ENCODE results near the gene FAM3D.

The FAM3D gene

GRCh38 chr3:58628823-58629562 lies 37.6 kb downstream of the FAM3D start:
- no peaks in the 10 kb centered on the region for H3K9me3 ChIP-seq (ENCODE audit: control extremely low read depth in 1 of 5, control insufficient read depth in 4 of 5, insufficient read depth in 2 of 5, low read depth in 1 of 5, low read length in 4 of 5)
- CTCF ChIA-PET, result interaction anchor here (1.3 to 20.3 kb wide), 4 partner anchors 12 to 57 kb away, joined by 4 to 239 read pairs (median 28); partner anchors contain the start of gene FAM107A
- H3K4me3 ChIP-seq (ENCODE audit: control insufficient read depth in 1 of 7, extremely low read depth in 1 of 7, insufficient read depth in 4 of 7, low read depth in 2 of 7, low read length in 6 of 7), result no peak overlapping the region
- WGBS (ENCODE audit: insufficient coverage), result 95% methylated on average over 7 of the region's 13 CpGs
- H3K27me3 ChIP-seq (replicated peaks in 2 of 5; ENCODE audit: control insufficient read depth in 4 of 5, insufficient read depth in 5 of 5, low read length in 4 of 5), result no peaks in the 10 kb centered on the region
- peaks cover 0 to 5% (median 0%) of the 10 kb centered on the region in 4 experiments for H3K4me1 ChIP-seq (ENCODE audit: control extremely low read depth in 1 of 4, control insufficient read depth in 4 of 4, insufficient read depth in 4 of 4, low read length in 3 of 4)
- no peak for DNase-seq
- H3K27ac ChIP-seq (ENCODE audit: insufficient read depth in 1 of 2, low read depth in 1 of 2, low read length in 2 of 2, poor library complexity in 1 of 2, severe bottlenecking in 2 of 2), result no peak overlapping the region
- POLR2A ChIA-PET, result no interaction called here
- no peaks in the 10 kb centered on the region for H3K36me3 ChIP-seq (ENCODE audit: control insufficient read depth in 4 of 4, insufficient read depth in 4 of 4, low read length in 3 of 4)

- peaks cover 0 to 5% (median 0%) of the 10 kb centered on the region in 4 experiments for H3K4me1 ChIP-seq (ENCODE audit: control extremely low read depth in 1 of 4, control insufficient read depth in 4 of 4, insufficient read depth in 4 of 4, low read length in 3 of 4)
- no peak overlapping the region for H3K27ac ChIP-seq (ENCODE audit: insufficient read depth in 1 of 2, low read depth in 1 of 2, low read length in 2 of 2, poor library complexity in 1 of 2, severe bottlenecking in 2 of 2)
- no peaks in the 10 kb centered on the region for H3K27me3 ChIP-seq (replicated peaks in 2 of 5; ENCODE audit: control insufficient read depth in 4 of 5, insufficient read depth in 5 of 5, low read length in 4 of 5)
- 100% methylated on average over 4 of the region's 6 CpGs for WGBS (ENCODE audit: insufficient coverage)
- H3K36me3 ChIP-seq (ENCODE audit: control insufficient read depth in 4 of 4, insufficient read depth in 4 of 4, low read length in 3 of 4), result no peaks in the 10 kb centered on the region
- H3K9me3 ChIP-seq (ENCODE audit: control extremely low read depth in 1 of 5, control insufficient read depth in 4 of 5, insufficient read depth in 2 of 5, low read depth in 1 of 5, low read length in 4 of 5), result no peaks in the 10 kb centered on the region
- ChIA-PET POLR2A (no interaction called here), CTCF (interaction anchor here (1.0 to 20.3 kb wide), 8 partner anchors 10 to 322 kb away, joined by 3 to 239 read pairs (median 4); partner anchors contain the start of genes FAM107A and RPP14)
- no peak overlapping the region for H3K4me3 ChIP-seq (ENCODE audit: control insufficient read depth in 1 of 7, extremely low read depth in 1 of 7, insufficient read depth in 4 of 7, low read depth in 2 of 7, low read length in 6 of 7)
- DNase-seq, result no peak
These were observed 38.6 kb downstream of the FAM3D start for GRCh38 chr3:58627941-58628340.

GRCh38 chr3:58627570-58627885 lies 39.0 kb downstream of the FAM3D start:
- H3K4me1 ChIP-seq (ENCODE audit: control extremely low read depth in 1 of 4, control insufficient read depth in 4 of 4, insufficient read depth in 4 of 4, low read length in 3 of 4), result peaks cover 0 to 5% (median 0%) of the 10 kb centered on the region in 4 experiments
- DNase-seq, result no peak
- H3K27ac ChIP-seq (ENCODE audit: insufficient read depth in 1 of 2, low read depth in 1 of 2, low read length in 2 of 2, poor library complexity in 1 of 2, severe bottlenecking in 2 of 2), result no peak overlapping the region
- POLR2A ChIA-PET, result no interaction called here
- H3K27me3 ChIP-seq (replicated peaks in 2 of 5; ENCODE audit: control insufficient read depth in 4 of 5, insufficient read depth in 5 of 5, low read length in 4 of 5), result no peaks in the 10 kb centered on the region
- H3K36me3 ChIP-seq (ENCODE audit: control insufficient read depth in 4 of 4, insufficient read depth in 4 of 4, low read length in 3 of 4), result no peaks in the 10 kb centered on the region
- H3K4me3 ChIP-seq (ENCODE audit: control insufficient read depth in 1 of 7, extremely low read depth in 1 of 7, insufficient read depth in 4 of 7, low read depth in 2 of 7, low read length in 6 of 7), result no peak overlapping the region
- 94% methylated on average over 2 of the region's 3 CpGs for WGBS (ENCODE audit: insufficient coverage)
- H3K9me3 ChIP-seq (ENCODE audit: control extremely low read depth in 1 of 5, control insufficient read depth in 4 of 5, insufficient read depth in 2 of 5, low read depth in 1 of 5, low read length in 4 of 5), result no peaks in the 10 kb centered on the region
- CTCF ChIA-PET, result interaction anchor here (1.0 to 20.3 kb wide), 9 partner anchors 9 to 322 kb away, joined by 3 to 239 read pairs (median 4); partner anchors contain the start of genes FAM107A and RPP14

- H3K36me3 ChIP-seq (ENCODE audit: control insufficient read depth in 4 of 4, insufficient read depth in 4 of 4, low read length in 3 of 4), result no peaks in the 10 kb centered on the region
- ChIA-PET POLR2A (no interaction called here), CTCF (interaction anchor here (0.7 to 20.3 kb wide), 10 partner anchors 9 to 321 kb away, joined by 3 to 239 read pairs (median 4); partner anchors contain the start of genes FAM107A and RPP14)
- H3K4me1 ChIP-seq (ENCODE audit: control extremely low read depth in 1 of 4, control insufficient read depth in 4 of 4, insufficient read depth in 4 of 4, low read length in 3 of 4), result peaks cover 0 to 5% (median 0%) of the 10 kb centered on the region in 4 experiments
- WGBS (ENCODE audit: insufficient coverage), result 94% methylated on average over 16 of the region's 24 CpGs
- no peak overlapping the region for H3K27ac ChIP-seq (ENCODE audit: insufficient read depth in 1 of 2, low read depth in 1 of 2, low read length in 2 of 2, poor library complexity in 1 of 2, severe bottlenecking in 2 of 2)
- no peak overlapping the region for H3K4me3 ChIP-seq (ENCODE audit: control insufficient read depth in 1 of 7, extremely low read depth in 1 of 7, insufficient read depth in 4 of 7, low read depth in 2 of 7, low read length in 6 of 7)
- H3K27me3 ChIP-seq (replicated peaks in 2 of 5; ENCODE audit: control insufficient read depth in 4 of 5, insufficient read depth in 5 of 5, low read length in 4 of 5), result no peaks in the 10 kb centered on the region
- no peak for DNase-seq
- H3K9me3 ChIP-seq (ENCODE audit: control extremely low read depth in 1 of 5, control insufficient read depth in 4 of 5, insufficient read depth in 2 of 5, low read depth in 1 of 5, low read length in 4 of 5), result no peaks in the 10 kb centered on the region
These were observed 39.6 kb downstream of the FAM3D start for GRCh38 chr3:58626841-58627569.

GRCh38 chr3:58625196-58625824 lies 41.3 kb downstream of the FAM3D start:
- 99% methylated on average over 9 of the region's 9 CpGs for WGBS (ENCODE audit: insufficient coverage)
- Histone ChIP-seq H3K4me3 (ENCODE audit: control insufficient read depth in 1 of 7, extremely low read depth in 1 of 7, insufficient read depth in 4 of 7, low read depth in 2 of 7, low read length in 6 of 7) (no peak overlapping the region), H3K27ac (ENCODE audit: insufficient read depth in 1 of 2, low read depth in 1 of 2, low read length in 2 of 2, poor library complexity in 1 of 2, severe bottlenecking in 2 of 2) (no peak overlapping the region), H3K4me1 (ENCODE audit: control extremely low read depth in 1 of 4, control insufficient read depth in 4 of 4, insufficient read depth in 4 of 4, low read length in 3 of 4) (peaks cover 0 to 5% (median 0%) of the 10 kb centered on the region in 4 experiments), H3K9me3 (ENCODE audit: control extremely low read depth in 1 of 5, control insufficient read depth in 4 of 5, insufficient read depth in 2 of 5, low read depth in 1 of 5, low read length in 4 of 5) (no peaks in the 10 kb centered on the region), H3K27me3 (replicated peaks in 2 of 5; ENCODE audit: control insufficient read depth in 4 of 5, insufficient read depth in 5 of 5, low read length in 4 of 5) (no peaks in the 10 kb centered on the region), H3K36me3 (ENCODE audit: control insufficient read depth in 4 of 4, insufficient read depth in 4 of 4, low read length in 3 of 4) (no peaks in the 10 kb centered on the region)
- CTCF ChIA-PET, result interaction anchor here (0.7 to 20.3 kb wide), 2 partner anchors 9 to 54 kb away, joined by 3 to 239 read pairs; partner anchors contain the start of gene FAM107A
- DNase-seq, result no peak
- POLR2A ChIA-PET, result no interaction called here

- Histone ChIP-seq H3K27ac (ENCODE audit: insufficient read depth in 1 of 2, low read depth in 1 of 2, low read length in 2 of 2, poor library complexity in 1 of 2, severe bottlenecking in 2 of 2) (no peak overlapping the region), H3K4me3 (ENCODE audit: control insufficient read depth in 1 of 7, extremely low read depth in 1 of 7, insufficient read depth in 4 of 7, low read depth in 2 of 7, low read length in 6 of 7) (no peak overlapping the region), H3K4me1 (ENCODE audit: control extremely low read depth in 1 of 4, control insufficient read depth in 4 of 4, insufficient read depth in 4 of 4, low read length in 3 of 4) (peaks cover 0 to under 1% (median 0%) of the 10 kb centered on the region in 4 experiments), H3K9me3 (ENCODE audit: control extremely low read depth in 1 of 5, control insufficient read depth in 4 of 5, insufficient read depth in 2 of 5, low read depth in 1 of 5, low read length in 4 of 5) (no peaks in the 10 kb centered on the region), H3K36me3 (ENCODE audit: control insufficient read depth in 4 of 4, insufficient read depth in 4 of 4, low read length in 3 of 4) (no peaks in the 10 kb centered on the region), H3K27me3 (replicated peaks in 2 of 5; ENCODE audit: control insufficient read depth in 4 of 5, insufficient read depth in 5 of 5, low read length in 4 of 5) (no peaks in the 10 kb centered on the region)
- DNase-seq, result no peak
- 67% methylated on average over 3 of the region's 3 CpGs for WGBS (ENCODE audit: insufficient coverage)
- POLR2A ChIA-PET, result no interaction called here
- CTCF ChIA-PET, result interaction anchor here (20.3 kb wide), 1 partner anchor 53 kb away, joined by 239 read pairs; the partner anchor contains the start of gene FAM107A
These were observed 42.0 kb downstream of the FAM3D start for GRCh38 chr3:58624550-58624949.
